ENCODE data around the gene PITPNB. TPM values are rescaled to one million over a fixed set of nuclear protein-coding genes. Genes with fewer than 3 reads are reported as not detected.

Gene PITPNB
- polyA plus RNA-seq, 4 donors: 56.2 to 73.4 (median 65.5) TPM

DNA sequence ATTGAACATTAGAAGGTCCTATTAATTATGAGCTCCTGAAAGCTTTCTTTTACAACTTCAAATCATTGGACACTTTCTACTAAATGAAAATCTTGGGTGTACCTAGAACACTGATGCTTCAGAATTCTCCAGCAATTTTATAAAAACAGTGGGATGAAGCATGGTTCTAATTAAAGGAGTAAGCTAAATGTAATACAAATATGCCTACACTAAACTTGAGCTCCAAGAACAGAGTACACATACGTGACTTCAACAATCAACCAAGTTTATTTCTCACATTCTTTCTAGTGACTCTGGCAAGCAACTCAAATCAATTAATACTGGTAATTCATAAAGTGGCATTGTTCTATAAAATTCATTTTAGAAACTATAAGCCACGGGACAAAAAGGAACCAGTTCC, 55.5 kb downstream of the PITPNB start:
- DNase-seq (ENCODE audit: low read depth in 4 of 4, low spot score in 3 of 4): no peak

DNA sequence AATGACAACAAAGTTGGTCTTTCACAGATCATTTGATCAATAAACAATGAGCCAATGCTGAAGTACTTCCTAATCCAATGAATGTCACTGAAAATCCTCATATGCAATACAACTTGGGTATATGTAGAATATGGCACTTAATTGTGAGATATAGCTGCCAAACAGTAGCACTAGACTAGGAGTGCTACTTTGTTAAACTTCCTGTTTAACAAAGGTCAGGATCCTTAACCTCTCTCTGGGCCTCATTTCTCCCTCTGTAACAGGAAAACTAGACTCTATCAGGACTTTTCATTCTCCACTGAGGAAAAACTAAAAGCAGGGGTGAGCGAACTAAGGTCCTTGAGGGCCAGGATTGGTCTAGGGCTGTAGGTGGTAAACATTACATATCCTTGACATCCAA, 56.1 kb downstream of the PITPNB start:
- DNase-seq (ENCODE audit: low read depth in 4 of 4, low spot score in 3 of 4): no peak

DNA sequence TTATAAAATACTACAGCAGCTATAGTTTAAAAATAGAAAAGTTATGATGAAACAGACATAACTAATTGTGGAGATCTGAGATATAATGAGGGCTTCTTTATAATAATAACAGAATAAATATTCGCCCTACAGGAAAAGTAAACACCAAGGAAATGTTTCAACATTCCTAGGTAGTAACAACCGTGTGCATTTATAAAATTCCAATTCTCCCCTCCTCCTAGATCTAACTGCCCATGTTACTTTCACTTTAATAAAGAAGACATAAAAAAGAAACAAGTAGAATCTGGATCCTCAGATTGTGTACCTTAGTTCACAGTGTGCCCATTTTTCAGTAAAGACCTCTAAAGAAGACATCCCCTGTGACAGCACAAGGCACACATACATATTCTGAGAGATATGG, 59.7 kb downstream of the PITPNB start:
- no peak for DNase-seq (ENCODE audit: low read depth in 4 of 4, low spot score in 3 of 4)

DNA sequence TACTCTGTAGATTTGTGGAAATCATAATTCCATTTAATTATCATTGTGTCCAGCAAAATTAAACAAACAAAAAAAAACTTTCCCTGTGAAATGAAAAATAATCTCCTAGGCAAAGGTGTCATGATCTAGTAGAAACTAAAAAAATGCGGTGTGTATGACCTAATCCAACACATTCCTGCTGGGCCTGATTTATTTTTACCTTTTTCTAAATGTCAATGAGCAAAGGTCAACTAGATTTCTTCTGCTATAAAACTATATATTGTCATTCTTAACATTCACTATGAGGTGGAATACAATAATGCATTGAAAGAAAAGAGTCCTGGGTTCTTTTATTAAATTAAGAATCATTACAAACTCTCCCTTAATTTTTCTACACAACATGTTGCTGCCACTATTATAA, 60.4 kb downstream of the PITPNB start:
- no peak for DNase-seq (ENCODE audit: low read depth in 4 of 4, low spot score in 3 of 4)

DNA sequence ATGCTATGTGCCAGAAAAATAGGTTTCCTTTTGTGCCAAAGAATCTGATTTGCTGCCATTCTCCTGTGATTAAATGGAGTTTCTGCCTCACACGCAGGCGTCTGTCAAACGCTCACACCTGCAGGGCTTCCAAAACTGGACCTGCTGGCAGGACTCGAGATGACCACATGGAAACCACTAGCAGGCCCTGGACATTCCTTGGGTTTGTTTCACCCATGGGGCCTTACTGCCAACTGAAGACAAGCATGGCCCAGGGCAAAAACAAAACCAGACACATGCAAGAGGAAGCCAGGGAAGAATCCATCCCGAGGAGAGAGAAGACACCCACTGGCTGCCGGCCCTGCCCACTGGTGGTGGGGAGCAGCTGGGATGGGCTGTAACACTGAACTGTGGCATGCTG, 61.6 kb downstream of the PITPNB start:
- DNase-seq (ENCODE audit: low read depth in 4 of 4, low spot score in 3 of 4): no peak

DNA sequence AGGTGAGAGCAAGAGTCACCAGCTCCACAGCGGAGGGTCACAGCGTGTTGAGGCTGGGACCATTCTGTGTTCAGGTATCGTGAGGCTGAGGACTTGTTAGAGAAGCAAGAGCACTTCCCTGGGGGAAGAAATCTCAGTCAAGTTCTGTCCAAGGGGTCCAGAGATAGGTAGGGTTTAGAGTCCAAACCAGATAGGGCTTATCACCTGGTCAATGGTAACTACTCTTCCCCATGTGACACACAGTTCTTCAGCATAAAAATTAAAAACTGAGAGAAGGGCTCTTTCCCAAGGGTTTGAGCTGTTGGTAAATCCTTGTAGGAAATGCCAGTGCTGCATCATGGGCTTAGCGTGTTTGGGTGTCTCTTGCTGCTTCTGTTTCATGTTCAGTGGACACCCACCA, 62.7 kb downstream of the PITPNB start:
- DNase-seq (ENCODE audit: low read depth in 4 of 4, low spot score in 3 of 4): no peak

DNA sequence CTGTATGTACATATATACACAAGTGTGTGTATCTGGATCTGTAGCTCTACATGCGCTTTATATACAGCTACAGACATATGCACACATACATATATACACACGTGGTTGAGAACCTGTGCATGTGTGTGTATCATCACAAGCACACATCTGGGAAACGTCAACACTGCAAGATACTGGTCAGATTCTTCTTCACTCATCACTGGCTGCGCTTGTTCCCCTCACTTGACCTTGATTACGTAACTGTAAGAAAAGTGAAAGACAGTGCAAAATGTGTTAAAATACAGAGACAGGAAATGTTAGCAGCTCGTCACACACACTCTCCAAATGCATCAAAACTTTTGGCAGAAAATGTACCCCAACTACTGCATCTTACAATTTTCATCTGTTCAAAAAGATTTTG, 65.6 kb downstream of the PITPNB start:
- no peak for DNase-seq (ENCODE audit: low read depth in 4 of 4, low spot score in 3 of 4)

DNA sequence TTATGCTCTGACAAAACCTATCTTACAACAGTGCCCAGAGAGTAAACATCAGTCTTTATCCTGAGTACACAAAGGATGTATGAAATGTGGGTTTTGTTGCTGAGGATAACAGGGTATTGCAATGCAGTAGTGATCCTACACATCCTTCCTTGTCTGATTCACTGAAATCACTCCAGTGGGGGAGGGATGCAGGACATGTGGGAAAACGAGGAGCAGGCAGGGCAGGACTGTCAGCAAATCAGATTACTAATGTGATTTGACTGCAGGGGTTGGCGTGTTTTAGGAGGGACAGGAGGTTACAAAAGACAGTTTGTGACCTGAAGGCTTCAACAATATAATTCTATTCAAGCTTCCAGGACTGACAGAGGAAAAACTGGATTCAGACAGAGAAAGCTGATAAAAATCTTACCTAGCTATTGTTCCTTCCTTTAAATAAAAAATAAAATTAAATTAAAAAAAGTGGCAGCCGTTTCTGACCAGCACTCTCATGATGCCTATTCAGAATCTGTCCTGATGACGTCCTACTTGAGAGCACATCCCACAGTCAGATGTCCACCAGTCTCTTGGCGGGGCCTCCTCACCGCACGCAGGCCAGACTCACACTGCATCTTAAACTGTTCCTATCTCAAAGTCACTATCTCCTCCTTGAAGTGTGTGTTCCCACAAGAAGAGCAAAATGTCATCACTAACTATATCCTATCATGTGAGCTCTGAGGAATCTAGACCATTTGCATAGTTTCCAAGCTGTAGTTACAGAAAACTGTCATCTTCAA, 66.9 kb downstream of the PITPNB start:
- DNase-seq (ENCODE audit: low read depth in 4 of 4, low spot score in 3 of 4): no peak

DNA sequence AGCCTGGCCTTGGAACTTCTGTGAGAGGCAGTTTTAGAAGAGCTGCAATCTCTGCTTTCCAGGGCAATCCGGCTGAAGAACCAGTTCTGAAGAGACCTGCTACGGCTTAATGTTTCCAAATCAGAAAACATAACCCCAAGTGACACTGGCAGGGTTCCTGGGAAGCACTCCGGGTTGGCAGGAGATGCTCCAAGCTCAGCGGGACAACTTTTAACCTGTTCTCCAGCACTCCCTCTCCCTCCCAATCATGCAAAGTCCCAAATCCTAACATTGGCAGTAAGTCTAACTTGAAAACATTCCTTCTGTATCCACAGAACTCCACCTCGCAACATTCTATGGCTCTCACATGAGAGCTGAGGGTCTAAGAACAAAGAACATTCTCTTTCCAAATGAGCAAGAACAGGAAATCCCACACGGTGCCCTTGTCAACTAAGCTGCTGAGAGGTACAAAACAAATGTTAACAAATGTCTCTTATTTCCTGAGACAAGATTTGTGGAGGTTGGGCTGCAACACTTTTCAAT, 69.0 kb downstream of the PITPNB start:
- DNase-seq (ENCODE audit: low read depth in 4 of 4, low spot score in 3 of 4): no peak

DNA sequence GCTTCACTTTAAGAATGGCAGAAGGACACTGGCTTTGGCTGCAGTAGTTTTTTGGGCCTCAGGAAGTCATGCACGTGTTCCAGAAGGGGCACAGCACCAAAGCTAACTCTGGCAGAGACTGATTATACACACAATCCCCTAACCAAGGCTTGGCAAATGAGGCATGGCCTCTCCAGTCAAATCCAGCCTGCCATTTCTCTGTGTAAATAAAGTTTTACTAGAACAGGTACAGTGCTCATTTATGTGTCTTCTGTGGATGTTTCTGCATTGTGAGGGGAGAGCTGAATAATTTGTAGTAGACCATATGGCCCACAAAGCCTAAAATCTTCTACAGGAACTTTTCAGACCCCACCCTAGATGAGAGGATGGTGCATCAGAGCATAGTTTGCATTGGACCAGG, 71.1 kb downstream of the PITPNB start:
- DNase-seq (ENCODE audit: low read depth in 4 of 4, low spot score in 3 of 4): no peak

DNA sequence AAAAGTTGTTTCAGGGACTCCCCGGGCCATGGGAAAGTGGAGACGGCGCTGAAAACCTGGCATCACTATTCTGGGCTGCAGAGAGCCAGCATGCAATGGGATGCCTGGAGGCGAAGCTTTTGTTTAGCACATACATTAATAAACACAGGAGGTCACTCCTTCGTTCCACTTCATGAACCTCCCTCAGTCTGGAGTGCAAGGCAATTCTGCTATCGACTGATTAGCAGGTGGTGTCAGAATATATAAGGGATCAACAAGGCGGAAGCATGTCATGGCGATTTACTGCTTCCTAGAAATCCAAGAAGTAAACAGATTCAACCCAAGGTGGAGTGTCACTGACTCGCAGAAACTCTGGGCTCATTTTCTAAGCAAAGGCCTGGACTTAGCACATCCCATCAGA, 72.1 kb downstream of the PITPNB start:
- DNase-seq (ENCODE audit: low read depth in 4 of 4, low spot score in 3 of 4): peak in 1 of 4 donors; percentile 28

DNA sequence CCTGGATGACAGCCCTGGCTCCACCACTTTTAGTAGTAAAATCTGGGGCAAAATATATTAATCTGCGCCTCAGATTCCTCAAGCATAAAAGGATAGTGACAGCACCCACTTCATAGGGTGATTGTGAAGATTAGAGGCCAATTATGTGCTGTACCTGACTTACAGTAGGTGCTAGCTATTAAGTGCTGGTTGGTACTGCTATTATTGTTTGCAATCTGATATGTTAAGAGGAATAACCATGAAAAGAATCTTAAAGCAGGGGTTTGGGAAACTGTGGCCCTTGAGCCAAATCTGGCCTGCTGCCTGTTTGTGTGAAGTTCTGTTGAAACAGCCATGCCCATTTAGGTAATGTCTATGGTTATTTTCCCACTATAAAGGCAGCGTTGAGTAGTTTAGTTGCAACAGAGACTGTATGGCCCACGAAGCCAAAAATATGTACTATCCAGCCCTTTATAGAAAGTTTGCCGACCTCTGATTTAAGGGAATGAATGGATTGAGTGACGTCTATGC, 72.8 kb downstream of the PITPNB start:
- no peak for DNase-seq (ENCODE audit: low read depth in 4 of 4, low spot score in 3 of 4)

DNA sequence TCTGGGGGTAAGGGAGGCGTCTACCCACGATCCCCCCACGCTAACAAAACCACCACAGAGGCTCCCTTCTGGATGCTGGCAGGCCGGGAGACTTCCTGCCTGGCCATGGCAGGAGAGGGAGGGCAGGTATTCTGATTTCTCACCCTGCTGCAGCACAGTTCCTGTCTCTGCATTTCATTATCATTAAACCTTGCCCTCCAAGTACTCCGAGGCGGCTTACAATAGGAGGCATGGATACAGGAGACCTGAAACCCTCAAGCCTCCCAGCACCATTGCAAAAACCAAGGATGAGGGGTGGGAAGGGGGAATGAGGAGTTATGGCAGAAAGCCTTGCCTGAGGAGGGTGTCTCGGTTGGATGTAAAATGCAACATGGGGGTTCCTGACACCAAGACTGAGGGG, 73.4 kb downstream of the PITPNB start:
- DNase-seq (ENCODE audit: low read depth in 4 of 4, low spot score in 3 of 4): peak in 1 of 4 donors; percentile 28

DNA sequence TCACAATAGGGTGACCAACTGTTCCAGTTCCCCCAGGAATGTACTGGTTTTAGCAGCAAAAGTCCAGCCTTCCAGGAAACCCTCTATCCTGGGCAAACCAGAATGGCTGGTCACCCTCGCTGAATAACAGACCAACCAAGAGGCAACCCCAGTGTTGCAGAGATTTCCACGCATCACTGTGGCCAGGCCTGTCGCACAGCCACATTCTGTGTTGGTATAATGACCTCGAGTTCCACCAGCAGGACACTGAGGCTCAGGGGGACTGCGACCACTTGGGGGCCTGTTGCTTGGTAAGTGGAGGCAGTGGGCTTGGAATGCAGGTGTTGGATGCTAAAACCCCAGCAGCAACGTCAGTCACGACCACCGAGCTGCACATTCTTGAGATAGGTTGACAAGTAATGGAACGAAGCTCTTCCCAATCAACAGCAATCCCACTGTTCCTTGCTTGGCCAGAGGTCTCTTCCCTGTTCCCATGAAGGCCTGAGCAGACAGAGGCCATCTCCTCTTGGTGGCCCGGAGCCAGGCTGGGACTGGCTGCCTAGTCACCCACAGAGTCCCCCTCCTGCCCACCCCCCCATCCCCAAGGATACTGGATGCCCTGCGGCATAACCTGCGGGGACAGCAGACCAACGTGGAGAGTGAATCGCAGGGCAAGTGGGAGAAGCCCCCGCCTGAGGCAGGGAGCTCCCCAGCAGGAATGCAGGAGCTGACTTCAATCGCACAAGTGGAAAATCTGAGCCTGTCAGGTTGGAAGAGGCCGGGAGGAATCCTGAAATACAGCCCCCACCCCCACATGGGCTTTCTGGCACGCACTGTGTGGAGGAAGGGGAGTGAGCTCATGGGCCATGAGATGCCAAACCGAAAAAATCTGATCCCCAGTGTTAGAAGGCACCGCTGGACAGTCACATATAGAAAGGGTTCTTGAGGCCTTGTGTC, 74.1 kb downstream of the PITPNB start:
- DNase-seq (ENCODE audit: low read depth in 4 of 4, low spot score in 3 of 4): no peak

DNA sequence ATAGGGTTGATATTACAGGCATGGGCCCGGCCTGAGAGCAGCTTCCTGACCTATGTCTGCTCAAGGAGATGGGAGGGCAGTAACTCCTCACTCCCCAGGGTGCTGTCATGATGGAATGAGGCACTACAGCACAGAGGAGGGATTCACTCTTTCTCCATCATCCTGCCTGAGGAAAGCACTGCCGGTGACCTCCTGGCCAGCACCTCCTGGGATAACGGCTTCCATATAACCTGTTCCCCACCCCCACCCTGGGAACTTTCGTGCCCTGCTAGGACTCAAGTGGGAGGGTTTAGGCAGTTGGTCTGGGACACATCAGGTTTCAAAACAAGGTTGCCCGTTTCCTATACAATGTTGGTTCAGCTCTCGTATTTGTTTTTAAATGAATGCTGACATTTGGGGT, 74.8 kb downstream of the PITPNB start:
- no peak for DNase-seq (ENCODE audit: low read depth in 4 of 4, low spot score in 3 of 4)

DNA sequence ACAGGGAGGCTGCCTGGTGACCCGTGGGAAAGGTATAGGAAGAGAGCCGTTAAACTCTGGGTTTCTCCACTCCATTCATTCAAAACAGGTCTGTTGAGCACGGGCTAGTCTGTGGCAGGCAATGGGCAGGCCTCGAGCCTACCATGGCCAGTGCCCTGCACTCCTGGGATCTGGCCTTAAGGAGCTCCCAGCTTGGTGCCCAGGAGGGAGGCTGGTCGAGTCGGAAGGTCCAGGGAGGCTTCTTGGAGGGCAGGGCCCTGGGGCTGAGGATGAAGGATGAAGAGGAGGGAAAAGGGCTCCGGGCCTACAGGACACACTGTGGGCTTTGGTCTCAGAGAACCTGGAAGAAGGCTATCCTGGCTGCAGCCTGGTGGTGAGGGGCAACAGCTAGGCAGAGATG, 75.6 kb downstream of the PITPNB start:
- no peak for DNase-seq (ENCODE audit: low read depth in 4 of 4, low spot score in 3 of 4)

DNA sequence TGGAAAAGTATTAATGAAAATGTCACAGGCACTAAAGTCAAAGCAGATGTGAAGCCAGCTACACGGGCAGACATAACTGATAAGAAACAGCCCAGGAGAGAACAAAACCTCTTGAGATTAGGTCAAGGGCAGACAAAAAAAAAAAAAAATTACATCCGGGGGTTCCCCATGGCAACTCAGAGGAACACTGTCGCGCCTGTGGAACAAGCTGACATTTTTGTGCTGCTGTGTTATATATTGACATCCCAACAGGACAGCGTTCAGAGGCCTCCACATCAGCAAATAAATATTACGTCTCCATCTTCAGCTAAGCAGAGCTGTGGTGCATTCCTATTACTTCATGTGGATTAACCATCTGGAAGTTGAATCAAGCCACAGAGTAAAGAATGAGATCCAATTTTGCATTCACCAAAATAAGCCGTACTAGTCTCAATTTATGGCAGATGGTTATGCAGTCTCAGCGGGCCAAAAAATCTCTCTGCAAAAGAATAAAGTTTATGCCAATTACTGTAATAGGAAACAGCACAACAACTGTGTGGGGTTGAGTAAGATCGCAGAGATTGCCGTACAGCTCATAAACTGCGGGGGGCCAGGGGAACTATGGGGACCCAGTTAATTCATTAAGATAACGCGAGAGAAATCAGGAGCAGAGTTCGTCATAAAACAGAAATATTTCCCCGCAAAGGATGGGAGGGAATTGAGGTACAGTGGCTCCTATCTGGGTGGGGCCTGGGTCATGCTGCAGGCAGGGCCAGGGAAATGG, 76.2 kb downstream of the PITPNB start:
- DNase-seq (ENCODE audit: low read depth in 4 of 4, low spot score in 3 of 4): no peak

DNA sequence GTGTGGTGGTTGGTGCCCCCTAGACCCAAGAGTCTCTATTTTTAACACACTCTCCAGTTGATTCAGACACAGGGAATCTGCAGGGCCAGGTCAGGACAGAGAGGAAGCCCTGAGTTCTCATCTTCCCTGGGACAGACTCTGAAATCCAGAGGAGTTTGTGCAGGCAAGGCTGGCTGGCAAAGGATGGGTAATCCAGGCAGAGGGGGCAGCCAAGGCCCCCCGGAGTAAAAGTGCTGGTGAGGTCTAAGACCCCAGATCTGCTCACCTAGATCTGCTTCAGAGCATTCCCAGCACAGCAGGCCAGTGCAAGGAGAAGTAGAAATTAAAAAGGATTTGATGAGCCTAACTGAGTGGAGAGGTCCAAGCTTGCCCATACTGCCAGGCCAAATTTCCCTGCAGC, 76.9 kb downstream of the PITPNB start:
- no peak for DNase-seq (ENCODE audit: low read depth in 4 of 4, low spot score in 3 of 4)

DNA sequence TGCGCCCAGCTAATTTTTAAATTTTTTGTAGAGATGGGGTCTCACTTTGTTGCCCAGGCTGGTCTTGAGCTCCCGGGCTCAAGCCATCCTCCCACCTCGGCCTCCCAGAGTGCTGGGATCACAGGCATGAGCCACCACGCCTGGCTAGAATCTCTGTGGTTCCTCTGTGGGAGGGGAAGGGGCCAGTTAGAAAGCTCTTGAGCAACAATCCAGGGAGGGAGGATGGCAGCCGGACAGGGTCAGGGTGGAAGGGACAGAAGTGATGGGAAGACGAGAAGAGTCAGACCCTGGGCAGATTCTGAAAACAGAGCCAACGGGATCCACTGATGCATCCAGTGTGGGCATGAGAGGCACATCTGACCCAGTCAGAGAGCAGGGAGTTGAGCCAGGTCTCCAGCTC, 78.6 kb downstream of the PITPNB start:
- no peak for DNase-seq (ENCODE audit: low read depth in 4 of 4, low spot score in 3 of 4)

DNA sequence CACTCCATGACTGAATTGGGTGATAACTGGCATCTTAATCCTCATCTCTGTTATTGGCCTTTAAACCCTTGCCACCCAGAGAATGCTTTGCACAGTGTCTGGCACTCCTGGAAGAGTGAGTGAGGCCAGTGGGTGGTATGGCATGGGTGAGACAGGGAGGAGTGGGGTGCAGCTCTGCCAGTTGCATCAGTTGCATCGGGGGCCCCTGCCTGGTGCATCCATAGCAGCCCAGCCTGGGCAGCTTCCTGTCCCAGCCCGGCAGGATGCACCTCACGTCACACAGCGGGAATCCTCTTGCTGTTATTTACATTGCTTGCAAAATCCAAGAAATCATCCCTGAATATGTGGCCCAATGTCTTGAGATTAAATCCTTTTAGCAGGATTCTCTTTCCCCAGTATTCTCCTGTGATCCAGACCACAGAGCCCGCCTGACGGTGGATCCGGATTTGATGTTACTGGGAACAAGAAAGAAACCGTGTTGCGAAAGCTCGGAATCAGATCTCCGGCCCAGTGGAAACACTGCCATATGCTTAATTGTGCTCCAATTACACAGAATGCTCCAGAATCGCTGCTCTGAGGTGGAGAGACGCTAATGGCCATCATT, 79.9 kb downstream of the PITPNB start:
- no peak for DNase-seq (ENCODE audit: low read depth in 4 of 4, low spot score in 3 of 4)
